SK-N-SH treated with all-trans-retinoic acid at 6 μM for 48 hours (cell line): ENCODE measurements around the gene OR52K1.

Experiments used
- ARNTL ChIP-seq: fragments of 450-650 bp; formaldehyde crosslinking; IDR thresholded peaks from 2 replicates; pipeline ENCODE4 v1.5.0; 2020; ENCODE audit warnings: low read depth, mild to moderate bottlenecking, moderate library complexity, borderline replicate concordance
- ESRRG ChIP-seq: fragments of 250-450 bp; sonication (Bioruptor Pico); IDR thresholded peaks from 2 replicates; pipeline ENCODE4 v1.6.1; 2021; ENCODE audit warnings: mild to moderate bottlenecking
- GLIS3 ChIP-seq: fragments of 250-450 bp; sonication (Bioruptor Pico); IDR thresholded peaks from 2 replicates; pipeline ENCODE4 v1.5.0; 2020; ENCODE audit warnings: mild to moderate bottlenecking, moderate library complexity
- PATZ1 ChIP-seq: fragments of 250-450 bp; sonication (Bioruptor Pico); IDR thresholded peaks from 2 replicates; pipeline ENCODE4 v1.8.0; 2020; ENCODE audit warnings: mild to moderate bottlenecking, moderate library complexity, borderline replicate concordance
- PPARA ChIP-seq: fragments of 250-450 bp; sonication (Bioruptor Pico); IDR thresholded peaks from 2 replicates; pipeline ENCODE4 v1.5.0; 2020; ENCODE audit warnings: mild to moderate bottlenecking, borderline replicate concordance
- RARB ChIP-seq: fragments of 250-450 bp; sonication (Bioruptor Pico); IDR thresholded peaks from 2 replicates; pipeline ENCODE4 v1.8.0; 2021; ENCODE audit warnings: mild to moderate bottlenecking, moderate library complexity
- TCF4 ChIP-seq: fragments of 250-450 bp; sonication (Bioruptor Pico); IDR thresholded peaks from 2 replicates; pipeline ENCODE4 v1.8.0; 2021; ENCODE audit warnings: mild to moderate bottlenecking, moderate library complexity, borderline replicate concordance
- TOX ChIP-seq: fragments of 250-450 bp; sonication (Bioruptor Pico); IDR thresholded peaks from 2 replicates; pipeline ENCODE4 v1.8.0; 2021; ENCODE audit warnings: mild to moderate bottlenecking, moderate library complexity, borderline replicate concordance
- TSHZ2 ChIP-seq: fragments of 250-450 bp; sonication (Bioruptor Pico); IDR thresholded peaks from 2 replicates; pipeline ENCODE4 v1.5.0; 2020; ENCODE audit warnings: mild to moderate bottlenecking, moderate library complexity
- ZFP3 ChIP-seq: fragments of 250-450 bp; sonication (Bioruptor Pico); IDR thresholded peaks from 2 replicates; pipeline ENCODE4 v1.5.0; 2020; ENCODE audit warnings: mild to moderate bottlenecking, moderate library complexity
- ZNF565 ChIP-seq: fragments of 450-650 bp; formaldehyde crosslinking; conservative IDR thresholded peaks from 2 replicates; pipeline ENCODE4 v1.5.0; 2020; ENCODE audit warnings: low read depth, mild to moderate bottlenecking, moderate library complexity

GRCh38 chr11:4455419-4455818, 27.0 kb upstream of the OR52K1 start:
- TF ChIP-seq TCF4 (CRISPR knock-in tag) (no peak), RARB (no peak), ZFP3 (CRISPR knock-in tag) (no peak), ZNF565 (CRISPR knock-in tag) (no peak), ESRRG (no peak), TOX (no peak), PPARA (no peak), GLIS3 (CRISPR knock-in tag) (no peak), PATZ1 (CRISPR knock-in tag) (no peak), ARNTL (CRISPR knock-in tag) (no peak), TSHZ2 (no peak)
